ENCODE results near the gene SLC41A3.
"Not testable (repeated sequence)": the region's sequence is repeated elsewhere in the genome, so short reads cannot be mapped to it uniquely, and the experiment has no call there.

SLC41A3 gene

DNA sequence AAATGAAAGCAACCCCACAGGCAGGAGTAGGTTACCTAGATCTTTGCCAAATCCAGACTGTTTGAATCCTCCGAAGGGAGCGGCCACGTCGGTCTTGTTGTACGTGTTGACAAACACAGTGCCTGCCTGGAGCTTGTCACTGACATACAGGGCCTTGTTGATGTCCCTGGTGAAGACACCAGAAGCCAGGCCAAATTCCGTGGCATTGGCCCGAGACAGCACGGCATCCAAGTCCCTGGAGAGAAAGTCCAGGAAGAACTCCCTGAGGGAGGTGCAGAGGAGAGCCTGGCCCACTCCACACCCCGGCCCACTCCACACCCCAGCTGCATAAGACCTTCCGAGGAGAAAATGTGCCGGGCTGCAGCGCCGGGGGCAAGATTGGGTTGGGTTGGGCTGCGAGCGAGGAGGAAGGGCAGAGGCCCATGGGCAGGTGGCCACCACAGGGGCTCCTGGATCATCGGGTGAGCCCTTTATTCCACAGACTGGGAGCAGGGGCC, 21.8 kb upstream of the SLC41A3 start:
- no peak for DNase-seq

DNA sequence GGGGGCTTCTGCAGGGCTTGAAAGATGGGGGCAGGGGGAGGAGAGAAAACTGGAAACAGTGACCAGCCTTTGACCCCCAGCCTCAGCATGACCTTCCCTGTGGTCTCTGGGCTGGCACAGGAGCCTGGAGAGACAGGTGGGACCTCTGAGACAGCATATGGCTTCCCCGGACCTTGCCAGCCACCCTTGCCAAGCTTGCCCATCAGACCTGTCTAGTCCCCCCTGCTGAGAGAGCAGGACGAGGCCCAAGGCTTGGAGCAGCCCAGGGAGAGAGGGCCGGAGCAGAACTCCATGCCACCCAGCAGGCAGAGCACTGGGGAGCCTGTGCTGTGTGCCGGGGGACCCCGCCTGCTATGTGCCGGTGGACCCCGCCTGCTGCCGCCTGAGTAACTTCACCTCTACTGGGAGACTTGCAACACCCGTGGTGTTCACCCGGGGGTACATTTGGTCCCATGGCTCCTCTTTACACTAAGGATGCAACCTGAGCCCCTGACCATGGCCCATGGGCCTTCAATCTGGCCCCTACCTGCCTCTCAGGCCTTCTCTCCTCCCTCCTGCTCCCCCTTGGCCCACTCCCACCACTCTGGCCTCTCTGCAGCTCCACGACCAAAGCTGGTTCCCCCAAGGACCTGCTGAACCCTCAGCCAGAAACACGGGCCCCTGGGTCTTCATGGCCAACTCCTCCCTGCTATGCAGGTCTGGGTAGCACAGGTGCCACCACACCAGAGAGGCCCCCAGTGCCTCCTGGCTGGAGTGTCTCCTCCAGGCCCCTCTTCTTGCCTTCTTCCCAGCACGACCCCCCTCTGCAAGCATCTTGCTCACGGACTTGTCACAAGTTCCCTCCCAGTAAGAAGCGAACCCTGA, 21.1 kb upstream of the SLC41A3 start:
- no peak for DNase-seq

DNA sequence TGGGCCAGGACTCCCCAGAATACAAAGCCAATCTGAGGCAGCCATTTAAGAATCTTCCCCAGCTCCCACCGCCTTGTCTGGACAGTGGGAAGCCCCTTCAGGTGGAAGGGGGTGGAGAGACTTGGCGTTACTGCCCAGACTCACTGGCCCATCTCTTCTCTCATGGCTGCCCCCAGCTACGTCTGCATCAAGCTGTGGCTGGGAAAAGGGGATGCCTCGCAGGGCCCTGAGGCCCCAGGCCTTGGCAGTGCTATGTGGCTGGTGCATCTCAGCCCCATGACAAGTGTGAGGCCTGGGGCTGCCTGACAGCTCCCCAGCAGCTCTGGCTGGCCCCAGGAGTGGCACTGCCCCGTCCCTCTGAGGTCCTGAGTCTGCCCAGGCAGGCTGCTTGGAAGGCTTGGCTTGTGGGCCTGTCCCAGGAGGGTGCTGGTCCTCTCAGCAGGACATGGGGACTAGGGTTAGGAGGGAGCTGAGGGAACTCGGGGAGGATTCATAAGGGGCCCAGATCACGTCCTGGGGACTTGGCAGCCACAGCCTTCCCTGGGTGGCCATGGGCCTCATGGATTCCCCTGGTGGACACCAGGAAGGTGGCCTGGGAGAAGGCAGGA, 20.2 kb upstream of the SLC41A3 start:
- no peak for DNase-seq

DNA sequence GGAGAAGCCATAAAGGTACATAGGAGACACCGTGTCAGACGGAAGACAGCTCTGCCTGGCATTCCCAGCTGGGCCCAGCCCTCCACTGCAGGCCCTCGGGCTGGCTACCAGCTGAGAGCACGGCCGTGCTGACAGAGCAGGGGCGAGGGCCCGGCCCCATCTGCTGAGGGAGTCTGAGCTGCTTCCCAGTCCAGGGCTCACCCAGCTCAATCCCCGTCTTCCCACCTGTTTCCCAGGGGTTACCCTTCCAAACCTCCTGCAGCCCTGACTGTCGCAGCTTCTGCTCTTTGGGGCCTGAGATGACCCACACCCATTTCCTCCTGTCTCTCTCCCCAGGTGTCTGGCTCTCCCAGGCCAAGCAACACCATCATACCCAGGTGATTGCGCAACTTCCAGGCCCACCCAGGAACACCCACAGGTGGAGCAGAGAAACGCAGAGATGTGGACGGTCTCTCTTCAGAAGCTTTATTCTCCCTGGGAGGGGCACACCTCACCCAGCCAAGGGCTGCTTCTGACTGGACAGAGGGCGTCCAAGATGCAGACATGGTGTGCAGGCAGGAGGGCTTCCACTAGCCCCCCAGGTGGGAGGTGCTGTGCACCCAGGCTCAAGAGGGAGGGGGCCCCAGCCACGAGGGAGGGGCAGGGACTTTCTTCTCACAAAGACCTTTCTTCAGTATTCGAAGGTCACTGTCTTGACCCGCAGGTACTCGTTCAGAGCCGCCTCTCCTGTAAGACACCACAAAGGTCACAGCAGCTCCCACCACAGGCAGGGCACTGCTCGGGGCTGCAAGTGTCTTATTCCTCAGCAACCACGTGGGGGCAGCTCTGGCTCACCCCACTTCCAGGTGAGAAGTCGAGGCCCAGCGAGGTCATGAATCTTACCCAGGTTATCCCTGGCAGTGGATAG, 19.4 kb upstream of the SLC41A3 start:
- no peak for DNase-seq

DNA sequence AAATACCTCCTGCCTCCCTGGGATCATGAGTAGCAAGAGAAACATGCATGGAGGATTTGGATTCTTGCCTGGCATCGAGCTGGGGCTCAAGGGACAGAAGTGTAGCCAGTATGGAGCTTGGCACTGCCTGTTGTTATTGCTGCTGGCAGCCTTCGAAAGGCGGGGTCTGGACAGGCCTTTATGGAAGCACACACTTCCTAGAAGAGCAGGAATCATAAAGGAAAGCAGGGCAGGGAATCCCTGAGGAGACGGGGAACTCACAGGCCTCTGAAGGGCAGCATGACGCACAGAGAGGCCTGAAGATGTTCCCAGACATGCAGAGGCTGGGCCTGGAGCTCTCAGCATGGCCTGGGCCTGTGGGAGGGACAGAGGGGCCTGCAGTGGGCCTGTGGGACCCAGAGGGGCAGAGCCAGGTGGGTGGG, 18.6 kb upstream of the SLC41A3 start:
- DNase-seq: no peak

DNA sequence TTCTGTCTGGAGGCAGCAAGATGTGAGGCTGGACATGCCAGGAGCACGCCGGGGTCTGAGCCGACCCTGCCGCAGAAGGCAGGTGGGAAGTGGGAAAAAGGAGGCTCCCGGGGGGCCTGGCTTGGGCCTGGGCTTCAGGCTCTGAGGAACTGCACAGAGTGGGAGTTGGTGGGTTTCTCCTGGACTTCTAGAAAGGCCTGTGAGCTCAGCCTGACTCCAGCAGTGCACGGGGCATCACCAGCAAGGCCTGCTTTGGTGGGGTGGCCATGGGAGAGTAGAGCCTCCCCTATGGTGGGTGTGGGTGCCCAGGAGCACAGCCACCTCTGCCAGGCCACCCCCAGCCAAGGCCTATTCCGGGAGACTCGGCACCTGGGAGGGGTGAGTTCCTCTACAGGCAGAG, 18.1 kb upstream of the SLC41A3 start:
- DNase-seq: no peak

DNA sequence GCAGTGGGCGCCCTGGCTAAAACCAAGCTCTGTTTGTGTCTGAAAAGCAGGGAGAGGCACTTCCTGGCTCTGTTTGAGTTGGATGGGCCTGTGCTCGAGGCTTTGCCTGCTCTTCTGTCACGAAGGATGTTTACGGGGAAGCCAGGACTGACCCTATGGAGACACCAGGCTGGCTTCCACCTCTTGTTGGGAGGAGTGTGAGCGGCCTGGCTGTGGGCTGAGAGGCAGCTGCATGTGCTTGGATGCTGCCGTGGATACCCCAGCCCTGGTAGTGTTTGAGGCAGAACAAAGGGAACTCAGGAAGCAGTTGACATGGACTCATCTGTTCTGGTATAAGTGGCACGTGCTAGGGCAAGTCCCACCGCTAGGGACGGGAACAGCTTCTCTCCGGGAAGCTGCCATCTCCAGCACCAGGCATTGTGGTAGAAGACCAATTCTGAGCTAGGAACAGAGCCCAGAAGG, 17.6 kb upstream of the SLC41A3 start:
- DNase-seq: no peak

DNA sequence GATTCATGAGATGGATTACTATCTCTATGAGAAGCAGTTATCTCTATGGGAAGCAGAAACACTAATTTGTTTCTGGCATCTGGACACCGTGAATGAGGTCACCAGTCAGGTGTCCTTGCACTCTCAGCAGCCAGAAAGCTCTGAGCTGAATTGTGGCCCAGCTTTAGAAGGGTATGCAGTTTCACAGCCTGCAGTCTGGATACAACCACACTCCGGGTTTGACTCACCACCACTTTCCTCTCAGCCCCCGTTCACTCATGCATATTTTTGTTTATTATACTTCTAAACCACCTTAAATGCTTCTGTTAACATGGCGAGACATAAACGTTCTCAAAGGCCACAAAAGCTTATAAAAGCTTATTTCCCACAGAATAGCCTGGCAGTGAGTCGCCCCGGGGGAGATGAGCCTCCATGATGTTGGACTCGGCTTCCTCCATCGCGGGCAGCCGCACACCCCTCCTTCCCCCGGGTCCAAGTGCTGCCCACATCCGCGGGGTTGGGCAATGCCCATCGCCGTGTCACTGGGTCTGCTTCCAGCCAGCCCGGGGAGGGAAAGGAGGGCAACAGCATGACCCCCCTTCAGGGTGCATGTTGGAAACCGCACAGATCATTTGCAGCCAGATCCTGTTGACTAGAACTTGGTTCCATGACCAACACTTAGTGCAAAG, 16.8 kb upstream of the SLC41A3 start:
- no peak for DNase-seq

DNA sequence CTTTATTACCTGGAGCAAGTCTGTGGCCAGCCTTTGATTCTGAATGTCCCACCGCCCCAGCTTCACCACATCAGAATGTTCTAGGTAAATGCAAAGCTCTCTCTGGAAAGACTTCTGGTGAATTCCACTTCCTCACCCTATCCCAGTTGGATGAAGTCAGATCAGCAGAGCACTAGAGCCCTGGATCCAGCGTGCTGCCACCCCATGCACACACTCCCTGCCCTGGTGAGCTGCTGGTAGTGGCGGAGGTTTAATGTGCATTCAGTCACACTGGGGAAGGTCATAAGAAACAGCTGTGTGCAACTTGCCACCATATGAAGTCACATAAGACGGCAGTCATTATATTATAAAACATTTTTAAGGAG, 16.3 kb upstream of the SLC41A3 start:
- DNase-seq: no peak

DNA sequence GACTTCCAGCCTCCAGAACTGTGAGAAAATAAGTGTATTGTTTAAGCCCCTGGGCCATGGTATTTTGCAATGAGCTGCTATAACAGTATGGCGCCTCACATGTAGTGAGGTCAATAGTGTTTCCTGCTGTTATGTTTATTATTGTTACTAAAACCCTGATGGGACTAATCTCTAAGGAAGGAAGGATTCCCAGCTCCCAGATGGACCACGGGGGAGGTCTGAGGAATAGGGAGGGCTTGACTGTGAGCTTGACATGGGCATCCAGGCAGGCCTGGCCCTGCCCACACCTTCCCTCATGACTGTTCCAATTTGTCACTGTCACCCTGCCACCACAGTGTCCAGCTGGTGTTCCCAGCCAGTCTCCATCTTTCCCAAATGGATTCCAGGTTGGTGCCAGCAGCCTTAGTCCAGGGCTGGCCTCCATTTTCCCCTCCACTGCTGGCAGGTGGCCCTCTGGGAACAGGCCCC, 14.5 kb upstream of the SLC41A3 start:
- DNase-seq: no peak

DNA sequence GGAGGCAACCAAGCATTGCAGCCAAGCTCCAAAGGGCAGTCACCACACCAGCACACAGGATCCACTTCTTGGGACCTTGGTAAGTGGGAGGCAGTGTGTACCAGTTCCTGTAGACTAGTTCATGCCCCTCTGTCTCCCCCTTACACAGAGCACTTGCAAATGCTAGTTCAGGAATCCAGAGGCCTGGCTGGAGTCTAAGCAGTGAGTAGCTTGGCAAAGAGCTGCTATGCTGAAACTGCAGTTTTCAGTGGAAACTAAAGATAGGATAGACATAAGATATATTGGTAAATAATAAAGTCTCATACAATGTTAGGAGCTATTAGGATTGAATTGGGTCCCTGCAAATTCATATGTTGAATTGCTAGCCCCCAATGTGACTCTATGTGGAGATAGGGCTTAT, 13.9 kb upstream of the SLC41A3 start:
- DNase-seq: no peak

DNA sequence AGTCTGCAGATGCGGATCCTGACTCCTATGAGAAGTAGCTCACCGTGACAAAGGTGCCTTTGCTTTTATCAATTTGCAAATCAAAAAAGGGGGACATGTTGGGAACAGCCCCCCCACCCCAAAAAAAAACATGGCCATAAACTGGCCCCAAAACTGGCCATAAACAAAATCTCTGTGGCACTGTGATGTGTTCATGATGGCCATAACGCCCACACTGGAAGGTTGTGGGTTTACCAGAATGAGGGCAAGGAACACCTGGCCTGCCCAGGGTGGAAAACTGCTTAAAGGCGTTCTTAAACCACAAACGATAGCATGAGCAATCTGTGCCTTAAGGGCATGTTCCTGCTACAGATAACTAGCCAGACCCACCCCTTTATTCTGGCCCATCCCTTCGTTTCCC, 12.3 kb upstream of the SLC41A3 start:
- not testable (repeated sequence) for DNase-seq

DNA sequence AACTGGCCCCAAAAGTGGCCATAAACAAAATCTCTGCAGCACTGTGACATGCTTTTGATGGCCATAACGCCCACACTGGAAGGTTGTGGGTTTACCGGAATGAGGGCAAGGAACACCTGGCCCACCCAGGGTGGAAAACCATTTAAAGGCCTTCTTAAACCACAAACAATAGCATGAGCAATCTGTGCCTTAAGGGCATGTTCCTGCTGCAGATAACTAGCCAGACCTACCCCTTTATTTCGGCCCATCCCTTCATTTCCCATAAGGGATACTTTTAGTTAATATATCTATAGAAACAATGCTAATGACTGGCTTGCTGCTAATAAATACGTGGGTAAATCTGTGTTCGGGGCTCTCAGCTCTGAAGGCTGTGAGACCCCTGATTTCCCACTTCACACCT, 8.2 kb upstream of the SLC41A3 start:
- not testable (repeated sequence) for DNase-seq

DNA sequence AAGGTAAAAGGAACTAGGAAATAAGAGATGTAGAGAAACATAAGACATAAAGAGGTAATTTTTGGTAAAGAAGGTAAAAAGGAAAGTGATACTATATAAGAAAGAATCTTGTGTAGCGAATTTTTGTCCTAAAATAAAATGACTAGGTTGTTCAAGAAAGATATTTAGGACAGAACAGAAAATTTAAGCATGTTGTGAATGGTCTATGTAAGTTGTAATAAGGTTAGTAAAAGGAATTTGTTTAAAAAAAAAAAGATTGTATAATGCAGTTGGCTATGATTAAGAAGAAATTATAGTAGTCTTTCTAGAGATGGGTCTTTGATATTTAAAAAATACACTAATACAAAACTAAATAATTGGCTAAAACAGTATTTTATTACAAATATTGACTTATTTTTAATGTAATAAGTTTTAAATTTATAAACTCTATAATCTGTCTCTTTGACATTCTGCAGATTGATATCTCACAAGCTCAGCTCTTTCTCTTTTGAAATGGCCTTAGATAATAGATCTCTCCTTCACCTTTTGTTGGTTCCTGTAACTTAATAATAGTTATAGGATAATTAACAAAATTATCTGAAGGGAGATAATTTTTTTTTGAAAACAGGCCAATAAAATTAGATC, 3.7 kb upstream of the SLC41A3 start:
- no peak for DNase-seq

DNA sequence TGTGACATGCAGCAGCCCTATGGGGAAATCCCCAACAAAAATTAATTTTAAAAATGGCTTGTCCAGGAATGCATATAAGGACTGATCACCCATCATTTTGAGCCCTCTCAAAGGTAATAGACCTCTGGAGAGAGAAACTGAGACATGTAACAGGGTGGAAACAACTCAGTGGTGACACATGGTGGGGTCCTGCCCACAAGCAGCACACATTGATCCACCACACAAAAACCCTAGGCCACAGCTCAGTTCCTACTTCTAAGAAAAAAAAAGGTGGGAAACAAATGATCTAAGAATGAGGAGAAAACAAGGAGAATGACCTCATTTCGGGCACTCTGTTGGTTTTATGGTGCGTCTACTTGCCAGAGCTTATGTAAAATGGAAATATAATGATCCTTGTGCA, 1.9 kb upstream of the SLC41A3 start:
- DNase-seq: no peak

DNA sequence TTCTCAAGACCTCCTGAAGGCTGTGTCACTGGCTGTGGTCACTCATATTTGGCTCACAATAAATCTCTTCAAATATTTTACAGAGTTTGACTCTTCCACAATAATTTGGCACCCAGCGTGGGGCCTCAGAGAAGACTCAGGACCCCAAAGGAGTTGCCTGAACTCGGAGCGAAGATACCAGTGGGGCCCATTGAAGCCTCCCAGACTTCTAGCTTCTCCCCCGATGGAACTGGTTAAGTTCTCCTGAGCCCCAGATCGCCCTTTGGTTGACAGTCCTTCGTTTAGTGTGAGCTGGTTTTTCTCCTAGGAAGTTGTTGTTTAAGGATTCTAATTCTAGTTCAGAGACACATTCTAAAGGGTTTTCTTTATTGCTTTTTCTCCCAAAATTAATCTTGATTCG, 1.4 kb upstream of the SLC41A3 start:
- DNase-seq: no peak

DNA sequence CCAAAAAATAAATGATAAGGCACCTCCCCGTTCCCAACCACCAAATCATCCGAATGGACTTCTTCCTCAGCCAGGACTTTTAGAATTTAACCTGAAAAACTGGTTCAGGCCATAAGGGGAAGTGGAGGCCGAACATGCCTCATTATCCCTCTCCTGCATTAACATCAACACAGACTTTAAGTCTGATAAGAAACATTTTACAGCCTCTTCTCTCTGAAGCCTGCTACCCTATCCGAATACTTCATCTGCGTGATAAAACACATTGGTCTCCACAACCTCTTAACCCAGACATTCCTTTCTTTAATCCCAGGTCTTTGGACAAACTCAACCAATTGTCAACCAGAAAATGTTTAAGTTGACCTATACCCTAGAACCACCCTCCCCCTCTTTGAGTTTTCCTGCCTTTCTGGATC, 850 bp upstream of the SLC41A3 start:
- DNase-seq: no peak

DNA sequence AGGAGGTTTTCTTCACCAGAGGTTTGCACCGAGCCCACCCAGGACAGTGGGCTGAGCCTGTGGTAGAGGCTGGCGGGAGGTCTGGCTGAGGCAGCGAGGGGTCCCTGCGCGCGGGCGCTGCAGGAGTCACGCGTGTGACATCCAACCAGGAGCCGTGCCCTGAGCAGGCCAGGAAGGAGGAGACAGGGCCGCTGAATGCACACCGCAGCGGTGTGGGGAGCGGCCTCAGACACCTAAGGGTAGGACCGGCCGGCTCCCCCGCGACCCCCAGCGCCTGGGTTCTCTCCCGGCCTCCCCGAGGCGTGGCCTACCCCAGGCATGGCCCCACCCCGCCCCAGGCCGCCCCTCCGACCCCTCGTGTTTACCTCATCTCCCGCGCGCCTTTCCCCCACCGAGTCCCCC, 412 bp downstream of the SLC41A3 start:
- peak; percentile 35 to 37 for DNase-seq

DNA sequence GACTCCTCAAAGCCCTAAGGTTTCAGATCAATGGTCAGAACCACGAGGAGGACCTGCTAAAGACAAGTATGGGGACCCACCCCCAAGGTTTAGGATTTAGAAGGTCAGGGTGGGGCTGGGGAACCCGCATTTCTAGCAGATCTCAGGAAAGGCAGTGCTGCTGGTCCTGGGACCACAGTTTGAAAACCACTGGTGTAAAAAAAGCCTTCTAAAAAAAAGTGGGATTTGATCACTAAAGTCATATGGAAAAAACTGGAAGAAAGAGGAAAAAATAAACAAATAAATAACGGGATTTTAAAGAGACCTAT, 832 bp downstream of the SLC41A3 start:
- DNase-seq: no peak

DNA sequence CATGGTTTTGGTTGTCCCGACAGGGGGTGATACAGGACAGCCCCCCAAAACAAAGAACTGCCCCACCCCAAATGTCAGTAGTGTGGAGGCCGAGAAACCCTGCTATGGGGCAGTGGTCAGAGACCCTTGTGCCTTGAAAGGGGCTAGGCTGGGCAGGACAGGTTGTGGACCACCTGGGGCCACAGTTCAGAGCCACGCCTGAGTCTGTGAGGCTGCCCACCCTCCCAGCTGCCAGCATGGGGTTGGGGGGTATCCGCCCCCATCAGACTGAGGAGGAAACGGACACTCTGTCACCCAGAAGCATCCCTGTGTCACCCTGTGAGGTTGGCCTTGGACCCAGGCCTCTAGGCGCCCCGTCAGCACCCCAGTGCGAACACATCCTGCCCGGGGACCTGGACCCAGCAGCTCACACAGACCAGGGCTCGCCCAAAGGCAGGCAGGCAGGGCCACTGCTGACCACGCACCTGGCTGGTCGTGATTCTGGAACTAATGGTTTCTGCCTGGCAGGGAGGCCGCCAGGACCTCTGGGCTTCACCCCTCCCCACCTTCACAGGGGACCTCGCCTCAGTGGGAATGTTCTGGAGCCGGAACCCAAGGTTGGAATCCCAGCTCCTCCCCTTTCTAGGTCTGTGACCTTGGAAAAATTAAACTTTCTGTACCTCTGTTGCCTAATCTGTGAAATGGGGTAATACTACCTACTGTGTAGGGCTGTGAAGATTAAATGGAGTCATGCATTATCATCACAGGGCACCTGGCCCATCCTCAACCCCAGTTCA, 1.4 kb downstream of the SLC41A3 start:
- DNase-seq: no peak

DNA sequence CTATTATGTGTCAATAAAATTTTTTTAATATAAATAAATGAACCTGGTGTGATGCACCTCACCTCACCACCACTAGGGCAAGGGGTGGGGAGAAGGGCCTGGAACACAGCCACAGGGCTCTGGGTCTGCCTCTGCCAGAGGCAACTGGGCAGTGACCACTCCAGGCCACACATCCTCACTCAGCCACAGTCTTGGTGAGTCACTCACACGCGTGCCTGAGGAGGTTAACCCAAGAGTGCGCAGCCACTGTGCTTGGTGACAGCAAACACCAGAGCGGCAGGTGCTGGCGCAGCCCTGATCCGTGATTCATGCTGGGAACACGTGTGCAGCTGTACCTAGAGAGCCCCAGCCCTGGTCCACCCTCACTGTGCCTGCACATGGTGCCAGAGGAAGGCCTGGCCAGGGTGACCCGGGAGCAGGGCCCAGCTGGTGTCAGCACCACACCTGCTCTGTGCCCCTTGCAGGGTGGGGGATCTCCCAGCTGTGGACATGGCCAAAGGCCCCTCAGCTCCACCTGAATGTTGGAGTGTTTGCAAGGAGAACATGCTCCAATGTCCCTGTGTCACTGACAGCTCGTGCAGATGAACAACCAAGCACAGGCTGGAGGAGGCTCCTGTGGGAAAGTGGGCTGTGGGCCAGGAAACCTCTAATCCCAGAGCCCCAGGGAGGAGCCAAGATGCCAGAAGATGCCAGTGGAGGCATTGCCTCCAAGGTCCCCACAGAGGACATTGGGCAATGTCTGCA, 2.1 kb downstream of the SLC41A3 start:
- no peak for DNase-seq

All from NCI-H1930 (cell line).